ENCODE measurements around the gene SMOC1. TPM values are rescaled to one million over a fixed set of nuclear protein-coding genes. Genes with fewer than 3 reads are reported as not detected.

The SMOC1 gene
- total and polyA plus RNA-seq, 7 donors: 0.27 to 1.3 (median 0.74) TPM; not detected in 3

DNA sequence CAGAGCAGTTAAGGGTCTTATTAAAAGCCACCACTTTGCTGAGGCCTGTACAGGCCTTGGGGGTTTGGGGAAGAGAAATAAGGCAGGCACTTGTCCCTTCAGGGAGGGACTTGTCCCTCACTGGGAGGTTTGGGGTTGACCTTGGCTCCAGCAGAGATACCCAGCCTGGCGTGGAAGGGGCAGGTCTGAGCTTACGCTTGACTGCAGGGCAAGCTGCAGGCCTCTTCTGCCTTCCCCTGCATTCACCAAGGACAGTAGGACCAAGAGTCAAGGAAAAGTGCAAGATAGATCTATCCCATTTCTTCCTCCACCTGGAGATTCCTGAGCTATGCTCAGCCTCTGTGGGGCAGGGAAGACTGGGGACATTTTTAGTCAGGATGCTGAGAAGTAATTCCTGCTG lies 154.3 kb downstream of the SMOC1 start:
- H3K36me3 ChIP-seq: no peaks in the 10 kb centered on the region
- no peak overlapping the region for H3K27ac ChIP-seq
- 84 to 92% methylated on average over 2 of the region's 2 CpGs for WGBS, 2 donors
- no peak for DNase-seq
- H3K27me3 ChIP-seq: peaks cover 0 to 4% (median 4%) of the 10 kb centered on the region in 3 donors
- no peaks in the 10 kb centered on the region for H3K4me1 ChIP-seq
- no peaks in the 10 kb centered on the region for H3K9me3 ChIP-seq
- TF ChIP-seq EP300 (IDR thresholded peaks at IDR 0.05) (no peak), POLR2A (IDR thresholded peaks at IDR 0.05) (no peak), POLR2AphosphoS5 (IDR thresholded peaks at IDR 0.05) (no peak)
- TF ChIP-seq, protein P1, sequence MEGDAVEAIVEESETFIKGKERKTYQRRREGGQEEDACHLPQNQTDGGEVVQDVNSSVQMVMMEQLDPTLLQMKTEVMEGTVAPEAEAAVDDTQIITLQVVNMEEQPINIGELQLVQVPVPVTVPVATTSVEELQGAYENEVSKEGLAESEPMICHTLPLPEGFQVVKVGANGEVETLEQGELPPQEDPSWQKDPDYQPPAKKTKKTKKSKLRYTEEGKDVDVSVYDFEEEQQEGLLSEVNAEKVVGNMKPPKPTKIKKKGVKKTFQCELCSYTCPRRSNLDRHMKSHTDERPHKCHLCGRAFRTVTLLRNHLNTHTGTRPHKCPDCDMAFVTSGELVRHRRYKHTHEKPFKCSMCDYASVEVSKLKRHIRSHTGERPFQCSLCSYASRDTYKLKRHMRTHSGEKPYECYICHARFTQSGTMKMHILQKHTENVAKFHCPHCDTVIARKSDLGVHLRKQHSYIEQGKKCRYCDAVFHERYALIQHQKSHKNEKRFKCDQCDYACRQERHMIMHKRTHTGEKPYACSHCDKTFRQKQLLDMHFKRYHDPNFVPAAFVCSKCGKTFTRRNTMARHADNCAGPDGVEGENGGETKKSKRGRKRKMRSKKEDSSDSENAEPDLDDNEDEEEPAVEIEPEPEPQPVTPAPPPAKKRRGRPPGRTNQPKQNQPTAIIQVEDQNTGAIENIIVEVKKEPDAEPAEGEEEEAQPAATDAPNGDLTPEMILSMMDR (IDR thresholded peaks at IDR 0.05): no peak
- H3K4me3 ChIP-seq: no peak overlapping the region
- intact Hi-C loops (cut with DNase I): no loop called here

DNA sequence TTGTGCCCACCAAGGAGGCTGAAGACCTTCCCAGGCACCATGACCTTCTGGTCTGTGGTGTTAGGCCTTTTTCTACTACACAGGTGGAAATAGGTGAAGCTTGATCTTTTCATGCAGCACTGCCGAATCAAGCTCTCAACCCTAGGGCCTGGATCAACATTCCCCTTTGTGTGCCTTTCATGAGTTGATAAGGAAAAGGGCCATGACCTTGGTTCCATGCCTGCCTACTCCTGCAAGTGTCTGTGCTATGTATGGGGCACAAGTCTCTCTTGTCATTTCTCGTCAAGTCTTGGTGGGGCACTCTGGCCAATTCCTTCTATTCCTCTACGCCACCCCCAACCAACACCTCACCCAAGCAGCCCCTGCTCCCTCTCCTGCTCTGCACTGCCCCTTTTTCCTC lies 155.0 kb downstream of the SMOC1 start:
- 81 to 90% methylated on average over 3 of the region's 3 CpGs for WGBS, 2 donors
- TF ChIP-seq EP300 (IDR thresholded peaks at IDR 0.05): no peak
- TF ChIP-seq, protein P1 (IDR thresholded peaks at IDR 0.05): no peak
- H3K4me3 ChIP-seq: no peak overlapping the region

DNA sequence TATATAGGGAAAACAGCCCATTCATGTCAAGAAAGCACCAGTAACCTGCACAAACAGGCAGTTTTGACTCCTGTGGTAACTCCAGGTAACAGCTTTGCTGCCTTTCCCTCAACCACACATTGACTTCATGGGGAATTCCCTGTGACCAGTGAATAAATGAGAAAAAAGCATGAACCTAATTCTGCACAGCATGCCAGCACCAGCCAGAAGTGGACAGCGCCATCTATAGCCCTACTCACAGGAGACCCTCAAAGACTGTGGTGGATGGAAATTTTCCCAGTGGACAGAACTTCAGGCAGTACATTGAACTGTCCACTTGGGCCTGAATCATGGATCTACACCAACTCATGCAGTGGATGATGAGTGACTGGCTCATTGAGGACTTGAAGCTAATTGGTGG lies 157.4 kb downstream of the SMOC1 start:
- Histone ChIP-seq H3K9me3 (no peaks in the 10 kb centered on the region), H3K4me1 (no peaks in the 10 kb centered on the region), H3K27ac (no peak overlapping the region), H3K36me3 (no peaks in the 10 kb centered on the region), H3K27me3 (peaks cover 0 to 4% (median 0%) of the 10 kb centered on the region in 3 donors), H3K4me3 (no peak overlapping the region)
- TF ChIP-seq POLR2AphosphoS5 (IDR thresholded peaks at IDR 0.05): no peak
- TF ChIP-seq, protein P1 (IDR thresholded peaks at IDR 0.05): no peak
- intact Hi-C loops (cut with DNase I): no loop called here
- DNase-seq: no peak
- WGBS, 2 donors: 55 to 76% methylated on average over 1 of the region's 1 CpG

More for the DNA sequence above, 155.0 kb downstream of the SMOC1 start:
- no peak for DNase-seq
- Histone ChIP-seq H3K9me3 (no peaks in the 10 kb centered on the region), H3K36me3 (no peaks in the 10 kb centered on the region), H3K4me1 (no peaks in the 10 kb centered on the region), H3K27ac (no peak overlapping the region), H3K27me3 (peaks cover 0 to 4% (median 0%) of the 10 kb centered on the region in 3 donors)
- intact Hi-C loops (cut with DNase I): no loop called here

DNA sequence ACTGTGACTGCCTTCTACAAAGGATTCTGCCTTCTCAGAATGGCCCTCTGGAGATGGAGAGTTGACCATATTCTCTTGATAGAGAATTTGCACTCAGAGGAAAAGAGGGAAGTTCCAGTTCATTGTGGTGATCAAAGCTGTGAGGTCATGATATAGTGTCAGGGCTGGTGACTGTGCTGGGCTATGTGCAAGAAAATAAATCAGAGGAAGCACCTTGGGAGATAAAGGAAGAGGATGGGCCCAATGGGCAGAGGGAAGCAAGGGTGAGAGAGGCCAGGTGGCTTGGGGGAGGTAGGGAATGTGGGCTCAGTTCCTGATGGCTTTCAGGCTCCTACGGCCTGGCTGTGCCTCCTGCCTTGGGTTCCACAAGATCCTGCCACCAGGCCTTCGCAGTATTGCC lies 163.8 kb downstream of the SMOC1 start:
- 81 to 89% methylated on average over 2 of the region's 2 CpGs for WGBS, 2 donors
- peaks cover 0 to 17% (median 0%) of the 10 kb centered on the region in 3 donors for H3K27me3 ChIP-seq
- DNase-seq: no peak
- H3K36me3 ChIP-seq: no peaks in the 10 kb centered on the region
- TF ChIP-seq, protein P1 (IDR thresholded peaks at IDR 0.05): no peak
- TF ChIP-seq EP300 (IDR thresholded peaks at IDR 0.05): no peak
- no peak for TF ChIP-seq POLR2AphosphoS5 (IDR thresholded peaks at IDR 0.05)
- no peak for TF ChIP-seq POLR2A (IDR thresholded peaks at IDR 0.05)
- intact Hi-C loops (cut with DNase I): no loop called here
- H3K9me3 ChIP-seq: no peaks in the 10 kb centered on the region
- H3K27ac ChIP-seq: no peak overlapping the region
- no peaks in the 10 kb centered on the region for H3K4me1 ChIP-seq
- no peak overlapping the region for H3K4me3 ChIP-seq

DNA sequence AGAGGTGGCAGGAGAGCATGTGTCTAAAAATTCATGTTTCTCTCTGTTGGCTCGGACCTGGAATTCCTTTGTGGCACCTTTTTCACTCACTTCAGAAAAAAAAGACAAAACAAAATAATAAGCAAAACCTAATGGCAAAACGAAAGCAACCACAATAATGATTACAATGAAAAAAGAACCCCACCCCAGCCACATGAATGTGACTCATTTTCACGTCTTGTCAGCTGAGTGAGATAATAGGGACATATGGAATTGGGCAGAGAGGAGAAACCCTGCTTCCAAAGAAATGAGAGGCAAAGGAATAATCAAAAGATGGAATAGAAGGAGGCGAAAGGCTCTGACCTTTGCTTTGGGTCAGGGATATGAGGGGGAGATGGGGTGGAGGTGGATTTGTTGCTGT lies 166.1 kb downstream of the SMOC1 start:
- Histone ChIP-seq H3K4me1 (no peaks in the 10 kb centered on the region), H3K9me3 (no peaks in the 10 kb centered on the region), H3K27me3 (peaks cover 0 to 13% (median 0%) of the 10 kb centered on the region in 3 donors), H3K4me3 (no peak overlapping the region), H3K36me3 (no peaks in the 10 kb centered on the region), H3K27ac (no peak overlapping the region)
- 70 to 79% methylated on average over 4 of the region's 4 CpGs for WGBS, 2 donors
- no peak for TF ChIP-seq POLR2A (IDR thresholded peaks at IDR 0.05)
- intact Hi-C loops (cut with DNase I): no loop called here
- no peak for DNase-seq

Measured in sigmoid colon (tissue), 7 donors.